HepG2 (cell line): ENCODE measurements around the gene HLA-DMB. TPM values are rescaled to one million over a fixed set of nuclear protein-coding genes. Genes with fewer than 3 reads are reported as not detected.

Experiments
- ATF1 ChIP-seq: IDR thresholded peaks from 2 replicates; pipeline ENCODE4 v1.6.1; 2016; ENCODE audit warnings: mild to moderate bottlenecking, control low read depth
- BORCS8-MEF2B ChIP-seq: sonication (generic); formaldehyde crosslinking; IDR thresholded peaks from 2 replicates; pipeline ENCODE4 v1.8.0; 2022; ENCODE audit warnings: mild to moderate bottlenecking, missing genetic modification reagents
- CCDC6 ChIP-seq: sonication (generic); formaldehyde crosslinking; IDR thresholded peaks from 2 replicates; pipeline ENCODE4 v1.8.1; 2022; ENCODE audit warnings: mild to moderate bottlenecking, missing genetic modification reagents, moderate library complexity
- DNMT3B ChIP-seq: conservative IDR thresholded peaks from 2 replicates; pipeline ENCODE4 v1.6.1; 2016; ENCODE audit warnings: missing biosample characterization, control low read depth
- FOSL2 ChIP-seq: sonication (generic); formaldehyde crosslinking; IDR thresholded peaks from 2 replicates; pipeline ENCODE4 v1.4.0; 2020; ENCODE audit warnings: missing genetic modification reagents
- GATAD2A ChIP-seq: IDR thresholded peaks from 2 replicates; pipeline ENCODE4 v1.6.1; 2016
- GLI4 ChIP-seq: sonication (generic); formaldehyde crosslinking; IDR thresholded peaks from 2 replicates; pipeline ENCODE4 v1.5.1; 2020; ENCODE audit warnings: missing genetic modification reagents, mild to moderate bottlenecking, moderate library complexity, borderline replicate concordance
- HOXA7 ChIP-seq: sonication (generic); formaldehyde crosslinking; IDR thresholded peaks from 2 replicates; pipeline ENCODE4 v1.8.1; 2022; ENCODE audit warnings: mild to moderate bottlenecking, missing genetic modification reagents, moderate library complexity
- JUNB ChIP-seq: sonication (generic); formaldehyde crosslinking; IDR thresholded peaks from 2 replicates; pipeline ENCODE4 v1.8.0; 2022; ENCODE audit warnings: missing genetic modification reagents, mild to moderate bottlenecking, borderline replicate concordance
- KLF11 ChIP-seq: IDR thresholded peaks from 2 replicates; pipeline ENCODE4 v1.6.1; 2016; ENCODE audit warnings: missing compliant biosample characterization
- POLR2AphosphoS5 ChIP-seq: IDR thresholded peaks from 2 replicates; pipeline ENCODE4 v1.6.1; 2012; ENCODE audit warnings: low read depth, low read length
- ZBTB1 ChIP-seq: sonication (generic); formaldehyde crosslinking; IDR thresholded peaks from 2 replicates; pipeline ENCODE4 v1.4.0; 2020; ENCODE audit warnings: missing genetic modification reagents, borderline replicate concordance
- ZC3H13 ChIP-seq: sonication (generic); formaldehyde crosslinking; IDR thresholded peaks from 2 replicates; pipeline ENCODE4 v1.8.1; 2023; ENCODE audit warnings: mild to moderate bottlenecking, missing genetic modification reagents, moderate library complexity
- ZFP37 ChIP-seq: sonication (generic); formaldehyde crosslinking; IDR thresholded peaks from 2 replicates; pipeline ENCODE4 v1.4.0; 2020; ENCODE audit warnings: missing genetic modification reagents, borderline replicate concordance
- ZFP62 ChIP-seq: sonication (generic); formaldehyde crosslinking; IDR thresholded peaks from 2 replicates; pipeline ENCODE4 v1.4.0; 2020; ENCODE audit warnings: missing genetic modification reagents
- ZIK1 ChIP-seq: sonication (generic); formaldehyde crosslinking; IDR thresholded peaks from 2 replicates; pipeline ENCODE4 v1.5.0; 2020; ENCODE audit warnings: mild to moderate bottlenecking, low read depth, missing genetic modification reagents, borderline replicate concordance
- ZNF253 ChIP-seq: sonication (generic); formaldehyde crosslinking; IDR thresholded peaks from 2 replicates; pipeline ENCODE4 v1.8.0; 2022; ENCODE audit warnings: mild to moderate bottlenecking, missing genetic modification reagents, borderline replicate concordance
- ZNF256 ChIP-seq: sonication (generic); formaldehyde crosslinking; conservative IDR thresholded peaks from 2 replicates; pipeline ENCODE4 v1.4.0; 2020; ENCODE audit warnings: missing genetic modification reagents
- ZNF564 ChIP-seq: sonication (generic); formaldehyde crosslinking; IDR thresholded peaks from 2 replicates; pipeline ENCODE4 v1.8.1; 2023; ENCODE audit warnings: mild to moderate bottlenecking, missing genetic modification reagents
- ZNF709 ChIP-seq: sonication (generic); formaldehyde crosslinking; IDR thresholded peaks from 2 replicates; pipeline ENCODE4 v1.5.0; 2020; ENCODE audit warnings: mild to moderate bottlenecking, missing genetic modification reagents
- ZNF737 ChIP-seq: sonication (generic); formaldehyde crosslinking; IDR thresholded peaks from 2 replicates; pipeline ENCODE4 v1.5.0; 2020; ENCODE audit warnings: missing genetic modification reagents, mild to moderate bottlenecking, borderline replicate concordance
- polyA plus RNA-seq, 8 experiments: library from polyadenylated mRNA; depleted of rRNA in 3 of 8; stranded (reverse) in 7 of 8; unstranded in 1 of 8; fragments of >200 nt; fragmentation: Illumina TruSeq in 4 of 8; extraction: Trizol in 4 of 8; gene quantifications; 2 replicates each; pipeline versions ENCODE4 v1.2.1 to v1.2.3, GENCODE V29; 2011 to 2016; ENCODE audit warnings: low read depth in 4 of 8, missing spikeins in 1 of 8, mixed read lengths in 1 of 8; ENCODE audit not compliant: insufficient read depth in 1 of 8
- total RNA-seq, 5 experiments: library from RNA; depleted of rRNA; stranded (reverse); fragments of >200 nt; fragmentation: Illumina TruSeq; extraction: Trizol; gene quantifications; 2 replicates each; pipeline ENCODE4 v1.2.3, GENCODE V29; 2016; ENCODE audit warnings: low read depth in 1 of 5
- TF ChIP-seq, protein P1 (sequence below): sonication (generic); formaldehyde crosslinking; IDR thresholded peaks from 2 replicates; pipeline ENCODE4 v1.8.0; 2022; ENCODE audit warnings: mild to moderate bottlenecking, missing genetic modification reagents, moderate library complexity
- TF ChIP-seq, protein P2 (sequence below): sonication (generic); formaldehyde crosslinking; IDR thresholded peaks from 2 replicates; pipeline ENCODE4 v1.5.0; 2020; ENCODE audit warnings: mild to moderate bottlenecking, missing genetic modification reagents
- TF ChIP-seq, protein P3 (sequence below): IDR thresholded peaks from 2 replicates; pipeline ENCODE4 v1.6.1; 2016
- TF ChIP-seq, protein P4 (sequence below): IDR thresholded peaks from 2 replicates; pipeline ENCODE4 v1.6.1; 2016; ENCODE audit warnings: missing genetic modification reagents, missing compliant biosample characterization
- TF ChIP-seq, protein P5 (sequence below): sonication (generic); formaldehyde crosslinking; IDR thresholded peaks from 2 replicates; pipeline ENCODE4 v1.4.0; 2020; ENCODE audit warnings: mild to moderate bottlenecking, missing genetic modification reagents
- TF ChIP-seq, protein P6 (sequence below): sonication (generic); formaldehyde crosslinking; IDR thresholded peaks from 2 replicates; pipeline ENCODE4 v1.4.0; 2020; ENCODE audit warnings: missing genetic modification reagents; ENCODE audit errors: not compliant biosample characterization

Gene HLA-DMB
- total and polyA plus RNA-seq, 2 of the 13 experiments (the other 11 are each of a cell fraction or from before 2014, with no cell fraction given): not detected

DNA sequence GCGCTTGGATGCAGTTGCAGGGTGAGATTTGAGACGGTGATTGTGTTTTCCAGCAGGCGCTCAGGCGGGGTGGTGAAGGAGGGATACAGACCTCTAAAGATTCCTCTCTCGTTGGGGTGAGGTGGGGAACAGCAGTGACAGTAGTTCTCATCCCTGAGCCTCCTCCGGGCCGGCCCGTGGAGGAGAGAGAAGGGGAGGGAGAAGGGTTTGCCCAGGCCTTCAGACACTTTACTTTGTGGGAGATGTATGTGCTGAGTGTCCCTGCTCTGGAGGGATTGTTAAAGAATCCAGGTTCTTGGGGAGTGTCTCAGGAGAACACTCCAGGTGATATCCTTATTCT, 45.9 kb downstream of the HLA-DMB start (continued):
- TF ChIP-seq, protein P1, sequence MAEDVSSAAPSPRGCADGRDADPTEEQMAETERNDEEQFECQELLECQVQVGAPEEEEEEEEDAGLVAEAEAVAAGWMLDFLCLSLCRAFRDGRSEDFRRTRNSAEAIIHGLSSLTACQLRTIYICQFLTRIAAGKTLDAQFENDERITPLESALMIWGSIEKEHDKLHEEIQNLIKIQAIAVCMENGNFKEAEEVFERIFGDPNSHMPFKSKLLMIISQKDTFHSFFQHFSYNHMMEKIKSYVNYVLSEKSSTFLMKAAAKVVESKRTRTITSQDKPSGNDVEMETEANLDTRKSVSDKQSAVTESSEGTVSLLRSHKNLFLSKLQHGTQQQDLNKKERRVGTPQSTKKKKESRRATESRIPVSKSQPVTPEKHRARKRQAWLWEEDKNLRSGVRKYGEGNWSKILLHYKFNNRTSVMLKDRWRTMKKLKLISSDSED (CRISPR knock-in tag): no peak
- TF ChIP-seq BORCS8-MEF2B (CRISPR knock-in tag): 0 out of 2 replicates have a peak, but pooled peaks have one; percentile 4
- no peak for TF ChIP-seq ZFP62 (CRISPR knock-in tag)
- TF ChIP-seq, protein P2, sequence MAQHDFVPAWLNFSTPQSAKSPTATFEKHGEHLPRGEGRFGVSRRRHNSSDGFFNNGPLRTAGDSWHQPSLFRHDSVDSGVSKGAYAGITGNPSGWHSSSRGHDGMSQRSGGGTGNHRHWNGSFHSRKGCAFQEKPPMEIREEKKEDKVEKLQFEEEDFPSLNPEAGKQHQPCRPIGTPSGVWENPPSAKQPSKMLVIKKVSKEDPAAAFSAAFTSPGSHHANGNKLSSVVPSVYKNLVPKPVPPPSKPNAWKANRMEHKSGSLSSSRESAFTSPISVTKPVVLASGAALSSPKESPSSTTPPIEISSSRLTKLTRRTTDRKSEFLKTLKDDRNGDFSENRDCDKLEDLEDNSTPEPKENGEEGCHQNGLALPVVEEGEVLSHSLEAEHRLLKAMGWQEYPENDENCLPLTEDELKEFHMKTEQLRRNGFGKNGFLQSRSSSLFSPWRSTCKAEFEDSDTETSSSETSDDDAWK (CRISPR knock-in tag): no peak
- TF ChIP-seq, protein P3, sequence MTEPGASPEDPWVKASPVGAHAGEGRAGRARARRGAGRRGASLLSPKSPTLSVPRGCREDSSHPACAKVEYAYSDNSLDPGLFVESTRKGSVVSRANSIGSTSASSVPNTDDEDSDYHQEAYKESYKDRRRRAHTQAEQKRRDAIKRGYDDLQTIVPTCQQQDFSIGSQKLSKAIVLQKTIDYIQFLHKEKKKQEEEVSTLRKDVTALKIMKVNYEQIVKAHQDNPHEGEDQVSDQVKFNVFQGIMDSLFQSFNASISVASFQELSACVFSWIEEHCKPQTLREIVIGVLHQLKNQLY: no peak
- no peak for TF ChIP-seq DNMT3B (CRISPR knock-in tag)
- no peak for TF ChIP-seq ZC3H13 (CRISPR knock-in tag)
- TF ChIP-seq ZNF564 (CRISPR knock-in tag): no peak
- no peak for TF ChIP-seq ZBTB1 (CRISPR knock-in tag)
- TF ChIP-seq ZIK1 (CRISPR knock-in tag): 0 out of 2 replicates have a peak, but pooled peaks have one; percentile 13
- TF ChIP-seq GLI4 (CRISPR knock-in tag): no peak
- no peak for TF ChIP-seq HOXA7 (CRISPR knock-in tag)
- TF ChIP-seq KLF11 (CRISPR knock-in tag): no peak
- no peak for TF ChIP-seq ZNF256 (CRISPR knock-in tag)
- TF ChIP-seq ZNF253 (CRISPR knock-in tag): 0 out of 2 replicates have a peak, but pooled peaks have one; percentile 7
- TF ChIP-seq, protein P4, sequence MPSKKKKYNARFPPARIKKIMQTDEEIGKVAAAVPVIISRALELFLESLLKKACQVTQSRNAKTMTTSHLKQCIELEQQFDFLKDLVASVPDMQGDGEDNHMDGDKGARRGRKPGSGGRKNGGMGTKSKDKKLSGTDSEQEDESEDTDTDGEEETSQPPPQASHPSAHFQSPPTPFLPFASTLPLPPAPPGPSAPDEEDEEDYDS (CRISPR knock-in tag): no peak
- no peak for TF ChIP-seq ZFP37 (CRISPR knock-in tag)
- TF ChIP-seq, protein P5, sequence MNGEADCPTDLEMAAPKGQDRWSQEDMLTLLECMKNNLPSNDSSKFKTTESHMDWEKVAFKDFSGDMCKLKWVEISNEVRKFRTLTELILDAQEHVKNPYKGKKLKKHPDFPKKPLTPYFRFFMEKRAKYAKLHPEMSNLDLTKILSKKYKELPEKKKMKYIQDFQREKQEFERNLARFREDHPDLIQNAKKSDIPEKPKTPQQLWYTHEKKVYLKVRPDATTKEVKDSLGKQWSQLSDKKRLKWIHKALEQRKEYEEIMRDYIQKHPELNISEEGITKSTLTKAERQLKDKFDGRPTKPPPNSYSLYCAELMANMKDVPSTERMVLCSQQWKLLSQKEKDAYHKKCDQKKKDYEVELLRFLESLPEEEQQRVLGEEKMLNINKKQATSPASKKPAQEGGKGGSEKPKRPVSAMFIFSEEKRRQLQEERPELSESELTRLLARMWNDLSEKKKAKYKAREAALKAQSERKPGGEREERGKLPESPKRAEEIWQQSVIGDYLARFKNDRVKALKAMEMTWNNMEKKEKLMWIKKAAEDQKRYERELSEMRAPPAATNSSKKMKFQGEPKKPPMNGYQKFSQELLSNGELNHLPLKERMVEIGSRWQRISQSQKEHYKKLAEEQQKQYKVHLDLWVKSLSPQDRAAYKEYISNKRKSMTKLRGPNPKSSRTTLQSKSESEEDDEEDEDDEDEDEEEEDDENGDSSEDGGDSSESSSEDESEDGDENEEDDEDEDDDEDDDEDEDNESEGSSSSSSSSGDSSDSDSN (CRISPR knock-in tag): no peak
- TF ChIP-seq CCDC6: no peak
- no peak for TF ChIP-seq JUNB (CRISPR knock-in tag)
- no peak for TF ChIP-seq ATF1 (CRISPR knock-in tag)
- TF ChIP-seq ZNF709 (CRISPR knock-in tag): 0 out of 2 replicates have a peak, but pooled peaks have one; percentile 4
- no peak for TF ChIP-seq POLR2AphosphoS5
- TF ChIP-seq GATAD2A: no peak
- TF ChIP-seq FOSL2 (CRISPR knock-in tag): no peak
- TF ChIP-seq ZNF737 (CRISPR knock-in tag): no peak
- TF ChIP-seq, protein P6, sequence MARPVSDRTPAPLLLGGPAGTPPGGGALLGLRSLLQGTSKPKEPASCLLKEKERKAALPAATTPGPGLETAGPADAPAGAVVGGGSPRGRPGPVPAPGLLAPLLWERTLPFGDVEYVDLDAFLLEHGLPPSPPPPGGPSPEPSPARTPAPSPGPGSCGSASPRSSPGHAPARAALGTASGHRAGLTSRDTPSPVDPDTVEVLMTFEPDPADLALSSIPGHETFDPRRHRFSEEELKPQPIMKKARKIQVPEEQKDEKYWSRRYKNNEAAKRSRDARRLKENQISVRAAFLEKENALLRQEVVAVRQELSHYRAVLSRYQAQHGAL (CRISPR knock-in tag): no peak
